IMR-90 (cell line): ENCODE data around the gene ZNF277.

ENCODE experiments used
- BHLHE40 ChIP-seq: fragments of 150-350 bp; IDR thresholded peaks from 2 replicates; pipeline ENCODE4 v1.6.1; 2016; ENCODE audit warnings: mild to moderate bottlenecking, low read depth, low read length
- CEBPB ChIP-seq: IDR thresholded peaks from 2 replicates; pipeline ENCODE4 v1.6.1; 2012; ENCODE audit warnings: low read depth, low read length, improper control_type of control experiment
- CHD1 ChIP-seq: IDR thresholded peaks from 2 replicates; pipeline ENCODE4 v1.6.1; 2012; ENCODE audit warnings: low read depth, low read length, improper control_type of control experiment
- FOS ChIP-seq: fragments of 150-350 bp; IDR thresholded peaks from 2 replicates; pipeline ENCODE4 v1.6.1; 2016; ENCODE audit warnings: low read depth, low read length
- MAFK ChIP-seq: IDR thresholded peaks from 2 replicates; pipeline ENCODE4 v1.6.1; 2012; ENCODE audit warnings: low read depth, low read length, improper control_type of control experiment
- MAZ ChIP-seq: IDR thresholded peaks from 2 replicates; pipeline ENCODE4 v1.6.1; 2012; ENCODE audit warnings: low read depth, mild to moderate bottlenecking, low read length, improper control_type of control experiment, moderate library complexity, borderline replicate concordance
- MXI1 ChIP-seq: IDR thresholded peaks from 2 replicates; pipeline ENCODE4 v1.6.1; 2012; ENCODE audit warnings: low read depth, mild to moderate bottlenecking, low read length, moderate library complexity, borderline replicate concordance
- POLR2A ChIP-seq: IDR thresholded peaks from 2 replicates; pipeline ENCODE4 v1.6.1; 2012; ENCODE audit warnings: mild to moderate bottlenecking, low read depth, low read length
- RAD21 ChIP-seq: IDR thresholded peaks from 2 replicates; pipeline ENCODE4 v1.6.1; 2012; ENCODE audit warnings: low read length, improper control_type of control experiment
- RFX5 ChIP-seq: IDR thresholded peaks from 2 replicates; pipeline ENCODE4 v1.8.0; 2012; ENCODE audit warnings: low read depth, mild to moderate bottlenecking, low read length, moderate library complexity
- SMC3 ChIP-seq: fragments of 150-350 bp; IDR thresholded peaks from 2 replicates; pipeline ENCODE4 v1.6.1; 2016; ENCODE audit warnings: low read depth, mild to moderate bottlenecking, antibody characterized with exemption, low read length, moderate library complexity
- TF ChIP-seq, protein P1 (sequence below): conservative IDR thresholded peaks from 2 replicates; pipeline ENCODE4 v1.5.1; 2012; ENCODE audit warnings: mild to moderate bottlenecking, low read depth, low read length, improper control_type of control experiment
- TF ChIP-seq, protein P2 (sequence below): fragments of 150-350 bp; IDR thresholded peaks from 2 replicates; pipeline ENCODE4 v1.6.1; 2017; ENCODE audit warnings: mild to moderate bottlenecking, antibody characterized with exemption, low read length, low read depth

DNA sequence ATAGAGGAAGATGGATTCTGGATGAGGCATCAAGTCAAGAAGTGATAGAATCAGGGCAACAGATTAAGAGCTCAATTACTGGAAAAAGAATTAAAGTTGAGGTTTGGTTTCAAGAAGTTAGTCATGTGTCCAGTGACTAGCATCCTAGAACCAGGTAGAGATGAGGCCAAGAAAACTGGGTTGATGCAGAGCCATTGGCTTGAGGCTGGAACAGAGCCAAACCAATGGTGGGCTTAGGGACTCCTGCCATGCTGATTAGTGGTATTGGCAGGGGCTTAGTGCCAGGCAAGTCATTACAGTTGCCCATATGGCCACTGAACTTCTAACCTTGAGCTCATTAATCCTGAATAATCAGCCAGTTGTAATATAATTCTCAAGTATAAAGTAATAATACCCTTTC is 18.5 kb downstream of the ZNF277 start:
- no peak for TF ChIP-seq POLR2A
- TF ChIP-seq, protein P1, sequence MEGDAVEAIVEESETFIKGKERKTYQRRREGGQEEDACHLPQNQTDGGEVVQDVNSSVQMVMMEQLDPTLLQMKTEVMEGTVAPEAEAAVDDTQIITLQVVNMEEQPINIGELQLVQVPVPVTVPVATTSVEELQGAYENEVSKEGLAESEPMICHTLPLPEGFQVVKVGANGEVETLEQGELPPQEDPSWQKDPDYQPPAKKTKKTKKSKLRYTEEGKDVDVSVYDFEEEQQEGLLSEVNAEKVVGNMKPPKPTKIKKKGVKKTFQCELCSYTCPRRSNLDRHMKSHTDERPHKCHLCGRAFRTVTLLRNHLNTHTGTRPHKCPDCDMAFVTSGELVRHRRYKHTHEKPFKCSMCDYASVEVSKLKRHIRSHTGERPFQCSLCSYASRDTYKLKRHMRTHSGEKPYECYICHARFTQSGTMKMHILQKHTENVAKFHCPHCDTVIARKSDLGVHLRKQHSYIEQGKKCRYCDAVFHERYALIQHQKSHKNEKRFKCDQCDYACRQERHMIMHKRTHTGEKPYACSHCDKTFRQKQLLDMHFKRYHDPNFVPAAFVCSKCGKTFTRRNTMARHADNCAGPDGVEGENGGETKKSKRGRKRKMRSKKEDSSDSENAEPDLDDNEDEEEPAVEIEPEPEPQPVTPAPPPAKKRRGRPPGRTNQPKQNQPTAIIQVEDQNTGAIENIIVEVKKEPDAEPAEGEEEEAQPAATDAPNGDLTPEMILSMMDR = no peak
- no peak for TF ChIP-seq MXI1
- no peak for TF ChIP-seq RFX5
- no peak for TF ChIP-seq FOS
- TF ChIP-seq SMC3 = no peak
- no peak for TF ChIP-seq CEBPB
- TF ChIP-seq BHLHE40 = no peak
- no peak for TF ChIP-seq RAD21
- no peak for TF ChIP-seq MAFK
- TF ChIP-seq, protein P2, sequence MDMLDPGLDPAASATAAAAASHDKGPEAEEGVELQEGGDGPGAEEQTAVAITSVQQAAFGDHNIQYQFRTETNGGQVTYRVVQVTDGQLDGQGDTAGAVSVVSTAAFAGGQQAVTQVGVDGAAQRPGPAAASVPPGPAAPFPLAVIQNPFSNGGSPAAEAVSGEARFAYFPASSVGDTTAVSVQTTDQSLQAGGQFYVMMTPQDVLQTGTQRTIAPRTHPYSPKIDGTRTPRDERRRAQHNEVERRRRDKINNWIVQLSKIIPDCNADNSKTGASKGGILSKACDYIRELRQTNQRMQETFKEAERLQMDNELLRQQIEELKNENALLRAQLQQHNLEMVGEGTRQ = no peak
- TF ChIP-seq MAZ = no peak
- no peak for TF ChIP-seq CHD1
